ENCODE results near the gene DUSP22. TPM values are rescaled to one million over a fixed set of nuclear protein-coding genes. Genes with fewer than 3 reads are reported as not detected.

The DUSP22 gene
- total RNA-seq, 1 donor = 37.7 TPM

DNA sequence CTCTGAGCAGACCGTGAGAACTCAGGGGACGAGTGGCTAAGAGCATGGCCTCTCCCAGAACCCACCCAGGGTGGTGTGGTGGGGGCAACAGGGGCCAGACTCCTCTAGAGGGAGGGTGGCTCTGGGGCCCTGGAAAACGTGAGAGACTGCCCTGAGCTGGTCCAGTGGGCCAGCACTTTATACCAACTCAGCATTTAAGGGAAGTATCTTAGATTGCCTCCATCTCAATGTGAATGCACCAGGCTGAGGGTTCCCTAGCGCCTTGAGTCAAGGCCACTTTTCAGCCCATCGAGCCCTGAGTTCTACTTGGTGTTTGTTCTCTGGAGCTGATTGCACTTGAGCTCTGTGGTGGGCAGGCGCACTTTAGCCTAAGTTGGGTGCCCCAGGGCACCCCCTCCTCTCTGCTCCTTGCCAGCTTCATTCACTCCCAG is 57.2 kb downstream of the DUSP22 start:
- H3K4me1 ChIP-seq (ENCODE audit: insufficient read depth, low read length) = peaks cover 18% of the 10 kb centered on the region
- H3K4me3 ChIP-seq (ENCODE audit: low read length) = no peak overlapping the region
- no peaks in the 10 kb centered on the region for H3K9me3 ChIP-seq (ENCODE audit: low read depth, low read length)
- H3K27me3 ChIP-seq (ENCODE audit: insufficient read depth, low read length) = no peaks in the 10 kb centered on the region

DNA sequence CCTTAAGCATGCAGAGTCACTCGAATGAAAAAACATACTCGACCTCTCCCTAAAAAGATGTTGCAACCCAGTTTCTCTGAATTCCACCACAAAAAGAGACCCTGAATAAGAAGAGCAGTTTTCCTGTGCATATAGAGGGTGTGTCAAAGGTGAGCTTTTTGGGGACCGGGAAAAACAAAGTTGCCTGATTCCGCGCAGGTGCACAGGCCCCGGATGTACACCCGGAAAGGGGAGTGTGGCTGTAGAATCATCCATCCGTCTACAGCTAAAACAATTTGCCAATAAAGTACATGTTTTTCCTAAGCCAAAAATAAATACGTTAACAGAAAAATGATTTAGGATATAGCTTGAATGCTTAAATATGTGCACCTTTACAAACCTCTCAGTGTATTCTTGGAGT is 58.1 kb downstream of the DUSP22 start:
- Histone ChIP-seq H3K4me3 (ENCODE audit: low read length) (no peak overlapping the region), H3K27me3 (ENCODE audit: insufficient read depth, low read length) (no peaks in the 10 kb centered on the region), H3K9me3 (ENCODE audit: low read depth, low read length) (no peaks in the 10 kb centered on the region), H3K4me1 (ENCODE audit: insufficient read depth, low read length) (peaks cover 24% of the 10 kb centered on the region)

DNA sequence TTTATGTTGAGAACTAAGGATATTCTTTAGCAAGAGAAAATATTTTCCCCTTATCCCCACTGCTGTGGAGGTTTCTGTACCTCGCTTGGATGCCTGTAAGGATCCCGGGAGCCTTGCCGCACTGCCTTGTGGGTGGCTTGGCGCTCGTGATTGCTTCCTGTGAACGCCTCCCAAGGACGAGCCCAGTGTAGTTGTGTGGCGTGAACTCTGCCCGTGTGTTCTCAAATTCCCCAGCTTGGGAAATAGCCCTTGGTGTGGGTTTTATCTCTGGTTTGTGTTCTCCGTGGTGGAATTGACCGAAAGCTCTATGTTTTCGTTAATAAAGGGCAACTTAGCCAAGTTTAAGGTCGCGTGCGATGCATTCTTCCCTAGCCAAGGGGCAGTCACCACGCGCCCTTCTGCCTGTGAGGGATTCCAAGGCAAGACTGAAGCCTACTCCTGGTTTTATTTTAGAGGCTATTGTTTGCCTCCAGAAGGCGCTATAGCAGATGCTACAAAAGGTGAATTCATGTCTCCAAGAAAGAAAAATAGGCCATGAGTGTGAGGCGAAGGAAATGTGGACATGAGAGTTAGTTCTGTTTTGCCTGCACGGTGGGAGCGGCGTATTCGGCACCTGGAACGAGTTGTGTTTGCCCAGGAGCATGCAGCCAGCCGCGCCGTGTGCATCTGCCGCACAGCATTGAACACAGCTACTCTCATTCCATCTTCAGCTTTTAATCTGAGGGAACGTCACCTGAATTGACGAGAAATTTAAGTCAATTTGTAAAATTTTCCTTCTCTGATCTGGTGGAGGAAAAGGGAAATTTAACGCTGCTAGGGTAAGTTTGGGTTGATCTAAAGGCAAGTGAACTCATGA is 59.0 kb downstream of the DUSP22 start:
- Histone ChIP-seq H3K27me3 (ENCODE audit: insufficient read depth, low read length) (no peaks in the 10 kb centered on the region), H3K4me3 (ENCODE audit: low read length) (no peak overlapping the region), H3K9me3 (ENCODE audit: low read depth, low read length) (no peaks in the 10 kb centered on the region), H3K4me1 (ENCODE audit: insufficient read depth, low read length) (peaks cover 30% of the 10 kb centered on the region)

DNA sequence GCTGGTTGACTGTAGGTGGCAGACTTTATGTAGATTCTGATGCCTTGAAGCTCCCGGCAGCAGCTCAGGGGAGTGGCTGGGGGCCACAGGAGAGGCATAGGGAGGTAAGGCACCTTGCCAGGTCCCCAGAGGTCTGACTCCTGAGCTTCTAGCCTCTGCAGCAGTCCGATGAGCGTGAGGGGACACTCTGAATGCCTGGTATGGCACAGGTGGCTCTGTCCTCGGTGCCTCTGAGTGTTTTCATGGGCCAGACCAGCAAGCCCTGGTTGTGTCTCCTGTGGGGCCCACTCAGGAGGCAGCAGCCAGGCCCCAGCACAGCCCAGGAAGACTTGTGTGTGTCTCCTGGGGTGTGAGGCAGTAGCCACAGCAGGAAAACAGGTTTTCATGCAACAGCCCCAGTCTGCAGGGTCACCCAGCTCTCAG is 59.6 kb downstream of the DUSP22 start:
- no peak overlapping the region for H3K4me3 ChIP-seq (ENCODE audit: low read length)
- peaks cover 30% of the 10 kb centered on the region for H3K4me1 ChIP-seq (ENCODE audit: insufficient read depth, low read length)
- H3K9me3 ChIP-seq (ENCODE audit: low read depth, low read length) = no peaks in the 10 kb centered on the region
- no peaks in the 10 kb centered on the region for H3K27me3 ChIP-seq (ENCODE audit: insufficient read depth, low read length)

DNA sequence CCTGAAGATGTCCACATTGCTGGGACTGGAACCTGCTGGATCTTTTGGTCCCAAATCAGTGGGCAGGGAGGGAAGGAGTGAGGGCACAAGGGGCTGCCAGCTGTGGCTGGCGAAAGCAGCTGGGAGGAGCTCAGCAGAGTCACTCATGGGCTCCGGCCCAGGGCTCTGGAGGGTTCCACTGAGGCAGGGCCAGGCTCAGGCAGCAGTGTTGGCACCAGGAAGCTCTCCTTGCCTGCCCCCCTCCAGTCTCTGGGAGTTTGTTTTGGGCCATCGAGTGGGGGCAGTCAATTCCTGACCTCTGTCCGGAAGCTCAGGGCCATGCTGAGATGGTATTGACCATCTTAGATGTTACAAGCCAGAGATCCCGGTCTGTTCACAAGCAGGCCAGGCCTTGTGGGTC is 60.2 kb downstream of the DUSP22 start:
- Histone ChIP-seq H3K9me3 (ENCODE audit: low read depth, low read length) (no peaks in the 10 kb centered on the region), H3K4me3 (ENCODE audit: low read length) (no peak overlapping the region), H3K4me1 (ENCODE audit: insufficient read depth, low read length) (peaks cover 31% of the 10 kb centered on the region), H3K27me3 (ENCODE audit: insufficient read depth, low read length) (no peaks in the 10 kb centered on the region)

DNA sequence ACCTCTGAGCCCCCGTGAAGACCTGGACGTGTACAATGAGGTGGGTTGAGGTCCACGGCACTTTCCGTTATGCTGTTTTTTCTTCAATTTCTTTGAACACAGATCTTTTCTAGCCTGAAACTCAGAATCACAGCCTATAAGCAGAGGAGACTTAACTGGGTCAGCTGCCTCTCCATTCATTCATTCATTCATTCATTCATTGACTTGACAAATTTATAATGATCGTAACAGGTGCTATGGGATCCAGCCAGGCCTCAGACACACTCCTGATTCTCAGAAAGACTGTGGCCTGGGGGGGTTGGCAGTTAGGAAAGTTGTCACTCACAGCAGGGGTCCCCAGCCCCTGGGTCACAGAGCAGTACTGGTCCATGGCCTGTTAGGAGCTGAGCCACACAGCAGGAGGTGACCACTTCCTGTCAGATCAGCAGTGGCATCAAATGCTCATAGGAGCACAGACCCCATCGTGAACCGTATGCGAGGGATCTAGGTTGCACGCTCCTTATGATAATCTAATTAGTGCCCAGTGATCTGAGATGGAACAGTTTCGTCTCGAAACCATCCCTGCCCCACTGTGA is 60.7 kb downstream of the DUSP22 start:
- Histone ChIP-seq H3K27me3 (ENCODE audit: insufficient read depth, low read length) (no peaks in the 10 kb centered on the region), H3K4me3 (ENCODE audit: low read length) (no peak overlapping the region), H3K4me1 (ENCODE audit: insufficient read depth, low read length) (peaks cover 33% of the 10 kb centered on the region), H3K9me3 (ENCODE audit: low read depth, low read length) (no peaks in the 10 kb centered on the region)

DNA sequence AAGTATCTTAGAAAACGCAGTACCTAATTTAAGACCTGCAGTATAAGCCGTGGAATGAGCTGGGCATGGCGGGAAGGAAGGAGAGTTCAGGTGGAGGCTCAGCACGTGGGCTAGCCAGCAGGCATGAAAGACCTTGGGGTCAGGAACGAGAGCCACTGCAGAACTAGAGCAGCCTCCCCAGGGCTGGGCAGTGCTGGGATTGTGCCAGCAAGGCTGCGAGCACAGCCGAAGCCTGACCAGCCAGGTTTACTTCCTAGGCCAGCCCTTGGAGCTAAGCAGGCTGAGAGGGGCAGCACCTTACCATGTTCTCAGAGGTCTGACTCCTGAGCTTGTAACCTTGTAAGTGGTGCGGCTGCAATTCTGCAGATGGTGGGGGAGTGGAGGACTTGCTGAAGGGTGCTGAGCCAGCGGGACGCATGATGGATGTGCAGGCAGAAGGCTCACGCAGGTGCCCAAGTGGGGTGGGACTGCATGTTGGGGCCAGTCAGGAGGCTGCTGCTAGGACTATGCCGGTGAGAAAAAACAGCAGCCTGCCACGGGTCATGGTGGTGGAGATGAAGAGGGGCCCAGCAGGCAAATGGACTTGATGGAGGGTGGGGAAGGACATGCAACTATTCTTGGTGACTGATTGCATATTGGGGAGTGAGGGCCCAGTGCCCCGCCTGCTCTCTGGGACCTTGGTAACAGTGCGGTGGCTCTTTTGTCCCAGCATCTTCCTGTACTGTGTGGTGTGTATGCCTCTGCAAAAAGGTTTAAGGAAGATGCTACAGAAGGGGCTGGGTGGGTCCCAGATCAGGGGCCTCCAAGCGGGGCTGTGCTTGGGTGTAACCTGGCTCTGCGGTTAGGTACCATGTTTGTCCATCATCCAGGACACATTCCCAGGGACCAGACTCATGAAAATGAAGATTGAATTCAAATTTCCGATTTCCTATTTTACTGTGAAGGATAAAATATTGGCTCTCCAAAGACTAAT is 61.6 kb downstream of the DUSP22 start:
- no peaks in the 10 kb centered on the region for H3K27me3 ChIP-seq (ENCODE audit: insufficient read depth, low read length)
- H3K9me3 ChIP-seq (ENCODE audit: low read depth, low read length) = no peaks in the 10 kb centered on the region
- H3K4me1 ChIP-seq (ENCODE audit: insufficient read depth, low read length) = peaks cover 42% of the 10 kb centered on the region
- H3K4me3 ChIP-seq (ENCODE audit: low read length) = no peak overlapping the region

DNA sequence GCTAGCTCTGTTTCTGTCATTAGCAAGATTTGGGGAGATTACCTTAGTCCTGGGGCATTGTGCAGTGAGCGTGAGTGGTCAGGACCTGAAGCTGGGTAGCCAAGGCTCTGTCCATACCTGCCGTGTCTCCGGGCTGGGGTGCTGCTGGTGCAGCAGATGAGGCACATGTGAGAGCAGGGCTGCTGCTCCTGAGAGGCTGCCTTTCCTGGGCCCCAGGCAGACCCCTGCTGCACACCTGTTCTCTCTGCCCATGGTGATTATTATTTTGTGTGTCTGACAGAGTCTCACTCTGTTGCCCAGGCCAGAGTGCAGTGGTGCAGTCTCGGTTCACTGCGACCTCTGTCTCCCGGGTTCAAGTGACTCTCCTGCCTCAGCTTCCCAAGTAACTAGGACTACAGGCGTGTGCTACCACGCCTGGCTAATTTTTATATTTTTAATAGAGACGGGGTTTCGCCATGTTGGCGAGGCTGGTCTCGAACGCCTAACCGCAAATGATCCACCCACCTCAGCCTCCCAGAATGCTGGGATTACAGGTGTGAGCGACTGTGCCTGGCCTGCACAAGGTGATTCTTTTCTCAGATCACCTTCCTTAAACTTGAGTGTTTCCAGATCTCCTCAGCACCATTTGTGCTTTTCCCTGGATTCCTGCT is 62.5 kb downstream of the DUSP22 start:
- H3K9me3 ChIP-seq (ENCODE audit: low read depth, low read length) = no peaks in the 10 kb centered on the region
- H3K4me3 ChIP-seq (ENCODE audit: low read length) = no peak overlapping the region
- peaks cover 43% of the 10 kb centered on the region for H3K4me1 ChIP-seq (ENCODE audit: insufficient read depth, low read length)
- H3K27me3 ChIP-seq (ENCODE audit: insufficient read depth, low read length) = no peaks in the 10 kb centered on the region

DNA sequence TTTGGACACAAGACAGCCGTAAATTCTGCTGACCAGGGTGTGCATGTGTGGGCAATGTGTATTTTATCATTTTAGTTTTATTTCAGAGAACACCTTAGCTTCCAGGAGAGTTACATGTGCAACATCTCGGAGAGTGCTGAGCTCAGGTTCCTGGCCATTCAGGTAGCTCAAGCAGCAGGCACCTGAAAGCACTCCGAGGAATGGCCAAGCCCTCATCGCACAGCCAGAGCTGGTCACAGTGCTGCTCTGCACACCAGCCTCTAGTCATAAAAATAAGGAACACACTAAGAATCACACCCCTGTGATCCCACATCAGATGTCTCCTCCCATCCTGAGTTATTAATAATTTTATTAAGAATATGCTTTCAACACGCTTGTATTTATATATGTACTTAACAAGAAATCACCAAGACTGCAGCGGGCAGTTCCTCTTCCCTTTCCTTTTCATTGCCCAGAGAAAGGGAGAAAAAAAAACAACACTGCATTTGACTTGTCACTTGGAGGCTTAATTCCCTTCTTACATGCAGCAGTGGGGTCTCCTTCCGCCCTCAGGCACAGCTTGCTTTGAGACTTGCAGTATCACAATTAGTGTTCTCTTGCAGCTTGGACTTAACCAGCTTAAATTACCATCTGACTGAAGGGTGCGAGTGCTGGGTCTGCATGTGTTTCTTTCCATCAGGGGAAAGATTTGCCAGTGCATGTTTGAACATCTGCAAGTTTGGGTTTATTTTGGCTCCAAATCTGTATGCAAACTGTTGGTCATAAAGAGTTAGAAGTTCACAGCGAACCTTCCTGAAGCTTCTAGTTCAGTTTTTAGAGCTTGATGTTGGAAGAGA is 63.3 kb downstream of the DUSP22 start:
- Histone ChIP-seq H3K4me1 (ENCODE audit: insufficient read depth, low read length) (peaks cover 43% of the 10 kb centered on the region), H3K4me3 (ENCODE audit: low read length) (no peak overlapping the region), H3K27me3 (ENCODE audit: insufficient read depth, low read length) (no peaks in the 10 kb centered on the region), H3K9me3 (ENCODE audit: low read depth, low read length) (no peaks in the 10 kb centered on the region)

DNA sequence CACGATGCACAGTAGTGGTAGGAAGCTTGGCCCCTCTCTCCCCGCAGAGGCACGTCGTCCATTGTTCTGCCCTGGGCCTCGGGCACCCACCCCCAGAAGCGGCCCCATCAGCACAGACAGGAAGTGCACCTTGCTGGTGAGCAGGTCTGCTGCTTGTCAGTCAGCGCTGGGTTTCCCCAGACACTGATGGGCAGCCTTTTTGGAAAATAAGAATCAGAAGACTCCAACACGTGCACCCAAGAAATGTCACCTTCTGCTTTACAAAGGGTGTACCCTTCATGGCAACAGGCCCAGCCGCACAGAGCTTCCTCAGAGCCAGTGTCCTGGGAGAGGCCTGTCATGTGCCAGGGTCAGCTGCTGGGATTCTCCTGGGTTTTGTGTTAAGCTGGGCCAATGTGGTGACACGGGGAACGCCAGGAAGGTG is 64.6 kb downstream of the DUSP22 start:
- Histone ChIP-seq H3K4me1 (ENCODE audit: insufficient read depth, low read length) (peaks cover 48% of the 10 kb centered on the region), H3K4me3 (ENCODE audit: low read length) (no peak overlapping the region), H3K9me3 (ENCODE audit: low read depth, low read length) (no peaks in the 10 kb centered on the region), H3K27me3 (ENCODE audit: insufficient read depth, low read length) (no peaks in the 10 kb centered on the region)

DNA sequence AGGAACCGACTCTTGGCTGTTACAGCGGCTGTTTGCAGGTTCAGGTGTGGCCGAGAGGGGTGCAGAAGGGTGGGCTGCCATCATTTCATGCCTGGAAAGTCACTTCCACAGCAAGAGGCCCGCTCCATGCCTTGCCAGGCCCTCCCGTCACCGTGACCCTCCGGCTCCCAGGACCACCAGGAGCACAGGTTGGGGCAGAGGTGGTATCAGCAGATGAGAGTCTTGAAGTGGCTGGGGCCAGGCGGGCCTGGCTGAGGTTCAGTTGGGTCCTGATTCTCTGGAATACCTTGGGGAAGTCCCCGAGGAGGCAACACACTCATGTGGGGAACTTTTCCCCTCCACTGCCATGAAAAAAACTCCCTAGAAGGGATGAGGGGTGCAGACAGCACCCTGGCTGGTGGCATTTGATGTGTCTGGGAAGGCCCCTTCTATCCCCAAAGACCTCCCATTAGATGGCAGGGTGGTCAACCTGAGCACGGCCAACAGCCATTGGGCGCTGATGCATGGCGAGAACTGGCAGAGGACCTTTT is 65.0 kb downstream of the DUSP22 start:
- no peaks in the 10 kb centered on the region for H3K9me3 ChIP-seq (ENCODE audit: low read depth, low read length)
- no peak overlapping the region for H3K4me3 ChIP-seq (ENCODE audit: low read length)
- peaks cover 48% of the 10 kb centered on the region for H3K4me1 ChIP-seq (ENCODE audit: insufficient read depth, low read length)
- no peaks in the 10 kb centered on the region for H3K27me3 ChIP-seq (ENCODE audit: insufficient read depth, low read length)

DNA sequence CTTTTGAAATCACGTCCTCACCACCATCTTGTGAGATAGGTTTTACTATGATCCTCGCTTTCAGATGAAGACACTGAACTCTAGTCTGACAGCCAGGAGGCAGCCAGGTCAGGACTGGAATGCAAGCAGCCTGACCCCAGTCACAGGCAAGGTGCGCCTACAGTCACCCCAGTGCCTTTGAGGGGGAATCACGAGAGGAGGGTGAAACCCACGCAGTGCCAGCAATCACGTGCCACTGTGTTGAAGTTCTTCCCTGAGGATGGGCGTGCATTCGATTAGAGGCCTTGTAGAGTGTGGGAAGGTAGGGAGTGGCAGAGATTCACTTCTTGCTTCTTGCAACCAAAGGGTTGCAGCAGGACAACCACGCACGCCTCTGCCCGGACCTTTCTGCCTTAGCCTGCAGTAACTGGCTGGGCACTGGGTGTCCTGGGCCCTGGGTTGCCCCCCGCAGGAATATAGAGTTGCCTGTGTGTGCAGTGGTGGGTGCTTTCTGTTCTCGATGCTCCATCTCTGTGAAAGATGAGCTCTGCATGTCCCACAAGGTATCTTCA is 65.6 kb downstream of the DUSP22 start:
- Histone ChIP-seq H3K4me1 (ENCODE audit: insufficient read depth, low read length) (peaks cover 48% of the 10 kb centered on the region), H3K9me3 (ENCODE audit: low read depth, low read length) (no peaks in the 10 kb centered on the region), H3K4me3 (ENCODE audit: low read length) (no peak overlapping the region), H3K27me3 (ENCODE audit: insufficient read depth, low read length) (no peaks in the 10 kb centered on the region)

DNA sequence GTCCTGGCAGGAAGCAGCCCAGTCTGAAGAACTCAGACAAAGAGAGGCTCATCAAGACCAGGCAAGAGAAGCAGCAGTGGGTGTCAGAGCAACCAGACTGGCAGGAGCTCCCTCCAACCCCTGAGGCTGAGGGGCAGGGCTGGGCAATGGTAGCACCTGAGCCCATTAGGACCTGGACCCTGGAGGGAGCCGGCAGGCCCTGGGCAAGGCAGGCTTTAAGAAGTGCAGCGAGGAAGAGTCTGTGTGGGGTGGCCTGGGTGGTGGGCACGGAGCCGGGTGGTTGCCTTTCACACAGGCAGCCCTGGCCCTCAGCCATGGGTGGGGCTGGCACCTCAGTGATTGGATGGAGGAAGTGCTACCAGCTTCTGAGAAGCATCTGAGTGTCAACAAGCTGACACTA is 66.1 kb downstream of the DUSP22 start:
- peaks cover 48% of the 10 kb centered on the region for H3K4me1 ChIP-seq (ENCODE audit: insufficient read depth, low read length)
- H3K4me3 ChIP-seq (ENCODE audit: low read length) = no peak overlapping the region
- H3K27me3 ChIP-seq (ENCODE audit: insufficient read depth, low read length) = no peaks in the 10 kb centered on the region
- H3K9me3 ChIP-seq (ENCODE audit: low read depth, low read length) = no peaks in the 10 kb centered on the region

All from mononuclear cell (primary cell).